Hindlimb muscle (tissue), 1 donor: ENCODE results near the gene RAP2A. TPM values are rescaled to one million over a fixed set of nuclear protein-coding genes. Genes with fewer than 3 reads are reported as not detected.

Experiments used
- DNase-seq: peaks from one replicate; pipeline ENCODE4 v3.0.0-alpha.2; 2013
- polyA plus RNA-seq: library from polyadenylated mRNA; unstranded; fragments of 120-200 nt; gene quantifications from one replicate; pipeline ENCODE4 v1.2.1, GENCODE V29; 2013; ENCODE audit not compliant: insufficient read length

RAP2A gene
- polyA plus RNA-seq, 1 donor = 24.9 TPM

GRCh38 chr13:97496511-97496910 lies 62.5 kb downstream of the RAP2A start:
- DNase-seq = no peak

GRCh38 chr13:97497400-97497799 lies 63.4 kb downstream of the RAP2A start:
- no peak for DNase-seq

GRCh38 chr13:97498419-97498818 lies 64.5 kb downstream of the RAP2A start:
- DNase-seq = no peak

GRCh38 chr13:97499181-97499580 lies 65.2 kb downstream of the RAP2A start:
- DNase-seq = no peak

GRCh38 chr13:97502181-97502580 lies 68.2 kb downstream of the RAP2A start:
- DNase-seq = peak; percentile 81

DNA sequence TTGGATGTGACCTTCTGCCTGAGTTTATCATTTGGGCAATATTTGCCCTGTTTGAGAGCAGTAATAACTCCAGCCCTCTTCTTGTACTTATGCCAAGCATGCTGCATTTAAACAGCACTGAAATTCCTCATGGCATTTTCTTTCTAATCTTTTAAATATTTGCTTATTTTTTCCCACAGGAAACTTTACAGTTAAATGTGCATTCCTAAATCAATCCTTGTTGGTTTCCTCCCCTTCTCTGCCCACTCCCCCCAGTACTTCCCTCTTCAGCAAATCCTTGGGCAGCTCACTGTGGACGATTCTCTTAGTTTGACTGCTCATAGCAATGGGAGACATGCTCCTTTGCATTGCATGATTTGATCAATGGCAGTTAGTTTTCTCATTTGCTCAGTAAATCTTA lies 68.7 kb downstream of the RAP2A start:
- no peak for DNase-seq

DNA sequence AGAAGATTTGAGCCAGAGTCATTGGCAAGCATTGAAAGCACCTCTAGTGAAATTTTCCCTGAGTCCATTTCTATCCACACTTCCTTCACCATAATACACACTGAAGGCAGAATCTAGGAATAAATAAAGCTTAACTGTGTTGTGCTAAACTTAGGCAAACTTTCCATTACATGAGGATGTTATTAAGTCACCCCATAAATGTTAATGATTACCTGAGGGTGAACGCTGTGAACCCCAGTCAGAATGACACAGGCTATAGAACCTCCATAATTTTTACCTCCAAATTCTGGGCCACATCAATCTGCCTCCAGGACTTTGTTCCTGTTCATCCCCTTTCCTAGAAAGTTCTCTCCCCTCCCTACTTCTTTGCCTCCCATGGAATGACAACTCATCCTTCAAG lies 71.0 kb downstream of the RAP2A start:
- no peak for DNase-seq

DNA sequence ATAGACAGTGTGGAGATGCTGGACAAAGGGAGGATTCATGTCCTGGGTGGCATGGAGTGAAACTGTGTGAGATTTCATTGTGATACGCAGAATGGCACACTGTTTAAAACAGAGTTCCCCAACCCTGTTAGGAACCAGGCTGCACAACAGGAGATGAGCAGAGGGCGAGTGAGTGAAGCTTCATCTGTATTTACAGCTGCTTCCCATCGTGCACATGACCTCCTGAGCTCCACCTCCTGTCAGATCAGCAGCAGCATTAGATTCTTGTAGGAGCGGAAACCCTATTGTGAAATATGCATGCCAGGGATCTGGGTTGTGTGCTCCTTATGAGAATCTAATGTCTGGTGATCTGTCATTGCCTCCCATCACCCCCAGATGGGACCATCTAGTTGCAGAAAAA lies 72.5 kb downstream of the RAP2A start:
- DNase-seq = no peak

DNA sequence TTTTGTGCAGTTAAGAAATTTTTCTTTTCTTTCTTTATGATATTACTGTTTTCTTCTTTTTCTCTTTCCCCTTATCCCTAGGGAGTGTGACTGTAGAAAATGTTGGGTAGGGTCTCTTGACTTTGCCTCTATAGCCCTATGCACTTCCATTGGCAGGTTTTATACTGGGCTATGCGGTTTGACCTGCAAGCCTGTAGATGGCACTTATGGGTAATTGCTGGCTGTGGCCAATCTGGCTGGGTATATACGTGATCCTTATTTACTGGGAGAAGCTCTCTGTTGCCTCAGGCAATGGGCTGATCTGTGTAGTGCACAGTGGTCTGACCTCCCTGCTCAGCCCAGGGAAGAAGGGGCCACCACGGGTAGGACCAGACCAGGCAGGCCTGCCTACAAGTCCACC lies 78.8 kb downstream of the RAP2A start:
- DNase-seq = no peak

- DNase-seq = no peak
Measured at GRCh38 chr13:97515643-97516042, 81.7 kb downstream of the RAP2A start.

- DNase-seq = no peak
Measured at GRCh38 chr13:97517967-97518366, 84.0 kb downstream of the RAP2A start.

Other genes with a start within 250 kb of the RAP2A start
- gene MBNL2, start 211.8 kb upstream of the RAP2A start, polyA plus RNA-seq = 26.7 TPM